Measurements from ENCODE around the gene UBE2QL1.

The UBE2QL1 gene

GRCh38 chr5:6448622-6449464, at the start of gene UBE2QL1:
Gene UBE2QL1 (plus strand): TSS chr5:6448859. CDS start chr5:6448894, 35 bp downstream.
- in situ Hi-C loops (cut with HindIII; ENCODE audit: low sequenced_read_pairs), result no loop called here

GRCh38 chr5:6399980-6400910, 48.4 kb upstream of the UBE2QL1 start:
- in situ Hi-C loops (cut with HindIII; ENCODE audit: low sequenced_read_pairs), result no loop called here

DNA sequence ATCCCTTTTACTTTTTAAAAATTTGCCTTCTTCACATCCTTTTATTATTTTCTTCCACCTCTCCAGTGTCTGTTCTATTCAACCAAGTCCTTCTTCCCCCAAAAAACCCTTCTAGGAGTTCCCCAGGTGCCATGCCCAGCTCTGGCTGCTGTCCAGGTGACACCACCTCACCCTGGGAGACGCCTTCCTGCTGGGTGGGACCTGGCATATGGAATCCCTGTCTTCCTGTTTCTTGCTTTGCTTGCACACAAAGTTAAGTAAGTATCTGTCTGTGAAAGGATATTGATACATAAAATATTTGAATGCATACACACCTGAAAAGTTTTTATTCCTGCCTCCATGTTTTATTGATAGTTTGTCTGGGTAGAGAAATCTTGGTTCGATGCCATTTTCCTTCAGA, 47.2 kb upstream of the UBE2QL1 start:
- in situ Hi-C loops (cut with HindIII; ENCODE audit: low sequenced_read_pairs), result no loop called here

GRCh38 chr5:6402939-6403338, 45.7 kb upstream of the UBE2QL1 start:
- in situ Hi-C loops (cut with HindIII; ENCODE audit: low sequenced_read_pairs), result no loop called here

- in situ Hi-C loops (cut with HindIII; ENCODE audit: low sequenced_read_pairs), result no loop called here
These were observed 45.2 kb upstream of the UBE2QL1 start for GRCh38 chr5:6403416-6403815.

DNA sequence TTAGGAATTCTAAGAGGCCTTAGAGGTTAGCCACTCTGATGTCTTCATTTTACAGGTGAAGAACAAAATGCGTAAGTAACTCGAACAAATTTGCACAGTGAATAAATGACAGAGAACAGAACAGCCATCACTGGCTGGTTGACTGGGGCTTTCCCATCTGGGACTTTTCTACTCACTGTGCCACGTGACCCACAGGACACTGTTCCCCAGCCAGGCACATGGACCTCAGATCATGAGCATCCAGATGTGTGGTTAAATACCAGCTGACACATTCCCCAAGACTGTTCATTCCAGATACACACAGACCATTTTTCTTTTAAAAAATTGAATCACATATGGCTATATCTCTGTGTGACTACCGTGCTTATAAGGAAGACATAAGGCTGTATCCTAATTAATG, 44.5 kb upstream of the UBE2QL1 start:
- in situ Hi-C loops (cut with HindIII; ENCODE audit: low sequenced_read_pairs), result no loop called here

DNA sequence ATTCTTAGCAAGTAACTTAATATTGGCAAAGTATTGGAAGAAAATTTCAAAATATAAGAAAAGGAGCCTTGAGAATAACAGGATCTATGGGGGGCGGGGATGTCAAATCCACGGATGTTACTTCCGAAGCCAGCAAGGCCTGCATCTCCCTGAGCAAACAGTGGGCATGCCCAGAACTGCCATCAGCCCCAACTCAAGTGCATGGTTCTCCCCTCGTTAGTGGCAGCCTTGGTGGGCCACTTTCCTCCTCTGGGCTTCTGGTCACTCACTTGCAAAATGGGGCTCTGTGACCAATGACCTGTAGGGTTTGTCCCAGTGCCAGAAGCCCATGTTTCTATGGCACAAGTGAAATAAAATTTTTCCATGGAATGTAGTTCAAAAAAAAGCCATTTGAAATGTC, 43.1 kb upstream of the UBE2QL1 start:
- in situ Hi-C loops (cut with HindIII; ENCODE audit: low sequenced_read_pairs), result no loop called here

GRCh38 chr5:6407558-6408259, 41.0 kb upstream of the UBE2QL1 start:
- in situ Hi-C loops (cut with HindIII; ENCODE audit: low sequenced_read_pairs), result no loop called here

DNA sequence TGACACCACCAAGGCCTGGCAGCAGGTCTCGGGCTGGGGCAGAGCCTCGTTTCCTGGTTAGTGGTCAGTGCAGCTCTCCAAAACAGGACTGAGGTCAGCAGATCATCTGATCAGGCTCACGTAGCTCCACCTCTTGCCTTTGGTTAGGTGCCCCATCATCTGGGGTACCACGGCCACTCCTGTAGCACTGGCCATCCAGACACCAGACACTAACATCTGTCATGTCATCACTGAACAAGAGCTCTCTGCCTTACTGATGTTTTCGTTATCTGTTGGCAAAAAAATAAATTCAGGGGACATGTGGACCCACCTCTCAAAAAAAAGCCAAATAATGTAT, 40.4 kb upstream of the UBE2QL1 start:
- in situ Hi-C loops (cut with HindIII; ENCODE audit: low sequenced_read_pairs), result no loop called here

- in situ Hi-C loops (cut with HindIII; ENCODE audit: low sequenced_read_pairs), result no loop called here
These were observed 39.8 kb upstream of the UBE2QL1 start for GRCh38 chr5:6408627-6409446.

GRCh38 chr5:6410421-6410820, 38.2 kb upstream of the UBE2QL1 start:
- in situ Hi-C loops (cut with HindIII; ENCODE audit: low sequenced_read_pairs), result no loop called here

DNA sequence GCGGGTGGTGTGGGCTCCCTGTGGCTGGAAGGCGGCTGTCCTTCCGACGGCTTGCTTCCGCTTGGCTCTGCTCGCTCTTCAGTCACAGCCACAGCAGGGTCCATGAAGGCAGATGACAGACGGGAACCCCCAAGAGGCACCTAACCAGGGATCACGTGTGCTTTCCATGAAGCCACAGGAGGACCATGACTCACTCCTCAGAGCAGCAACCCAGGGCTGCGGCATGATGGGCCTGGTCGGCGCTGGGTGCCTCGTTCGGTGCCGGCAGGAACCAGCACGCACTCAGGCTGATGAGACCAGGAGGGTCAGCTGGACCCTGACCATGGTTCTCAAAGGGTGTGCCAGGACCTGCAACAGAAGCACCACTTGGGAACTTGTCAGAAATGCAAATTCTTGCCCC, 37.5 kb upstream of the UBE2QL1 start:
- in situ Hi-C loops (cut with HindIII; ENCODE audit: low sequenced_read_pairs), result no loop called here

- in situ Hi-C loops (cut with HindIII; ENCODE audit: low sequenced_read_pairs), result no loop called here
These were observed 35.8 kb upstream of the UBE2QL1 start for GRCh38 chr5:6412811-6413210.

GRCh38 chr5:6417657-6418056, 31.0 kb upstream of the UBE2QL1 start:
- in situ Hi-C loops (cut with HindIII; ENCODE audit: low sequenced_read_pairs), result no loop called here

- in situ Hi-C loops (cut with HindIII; ENCODE audit: low sequenced_read_pairs), result no loop called here
These were observed 29.9 kb upstream of the UBE2QL1 start for GRCh38 chr5:6418679-6419276.

DNA sequence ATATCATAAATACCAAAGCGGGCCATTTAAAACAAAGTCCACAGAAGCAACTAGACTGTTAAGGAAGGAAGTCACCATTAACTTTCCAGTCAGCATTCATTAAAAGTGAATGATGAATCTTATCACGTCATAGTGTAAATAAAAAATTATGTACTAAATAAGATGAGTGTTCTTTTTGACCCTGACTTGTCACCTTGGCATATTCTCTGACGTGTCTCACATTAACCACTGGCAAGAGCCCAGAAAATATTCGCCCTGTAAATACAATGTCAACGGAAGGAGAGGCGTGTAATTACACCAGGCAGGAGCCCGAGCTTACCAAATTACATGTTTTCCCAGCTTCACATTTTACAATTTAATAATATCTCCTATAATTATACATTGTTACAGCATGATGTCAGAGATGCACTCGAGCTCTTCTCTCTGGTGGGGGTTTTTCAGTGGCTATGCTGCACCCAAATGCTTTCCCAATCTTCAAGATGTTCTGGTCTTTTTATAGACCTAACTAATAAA, 29.3 kb upstream of the UBE2QL1 start:
- in situ Hi-C loops (cut with HindIII; ENCODE audit: low sequenced_read_pairs), result no loop called here

DNA sequence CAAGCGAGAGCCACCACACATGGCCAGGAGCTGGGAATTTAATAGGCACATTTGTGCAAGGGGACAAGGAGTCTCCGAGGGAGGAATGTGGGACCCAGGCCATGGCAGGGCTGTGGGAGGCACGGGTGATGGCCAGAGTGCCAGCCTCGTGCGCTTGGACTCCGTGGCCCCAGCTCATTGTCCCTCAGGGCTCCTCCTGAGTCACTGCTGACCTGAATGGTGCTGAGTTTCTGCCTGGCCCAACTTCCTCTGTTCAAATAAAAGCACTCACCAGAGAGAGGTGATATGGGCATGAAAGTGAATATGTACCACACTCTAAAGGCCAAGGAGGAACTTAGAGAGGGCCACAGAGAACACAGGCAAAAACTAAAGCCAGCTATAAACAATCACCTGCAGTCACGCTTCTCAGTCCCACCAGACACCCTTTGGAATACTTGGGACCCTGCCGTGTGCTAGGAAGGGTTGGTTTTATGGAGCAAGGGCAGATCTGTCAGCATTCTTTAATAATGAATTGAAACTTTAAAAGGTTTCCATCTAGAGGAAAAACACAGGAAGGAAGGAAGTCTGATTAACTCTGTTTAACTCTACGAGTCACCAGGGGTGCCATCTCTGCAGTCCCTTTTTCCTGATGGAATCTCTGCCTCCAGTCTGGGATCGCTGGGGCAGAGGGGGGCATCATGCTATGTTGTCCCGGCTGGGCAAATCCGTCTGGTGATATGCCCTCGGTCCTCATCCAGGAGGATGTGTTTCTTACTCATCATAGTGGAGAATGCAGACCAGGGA, 25.1 kb upstream of the UBE2QL1 start:
- in situ Hi-C loops (cut with HindIII; ENCODE audit: low sequenced_read_pairs), result no loop called here

- in situ Hi-C loops (cut with HindIII; ENCODE audit: low sequenced_read_pairs), result no loop called here
These were observed 24.5 kb upstream of the UBE2QL1 start for GRCh38 chr5:6424110-6424659.

DNA sequence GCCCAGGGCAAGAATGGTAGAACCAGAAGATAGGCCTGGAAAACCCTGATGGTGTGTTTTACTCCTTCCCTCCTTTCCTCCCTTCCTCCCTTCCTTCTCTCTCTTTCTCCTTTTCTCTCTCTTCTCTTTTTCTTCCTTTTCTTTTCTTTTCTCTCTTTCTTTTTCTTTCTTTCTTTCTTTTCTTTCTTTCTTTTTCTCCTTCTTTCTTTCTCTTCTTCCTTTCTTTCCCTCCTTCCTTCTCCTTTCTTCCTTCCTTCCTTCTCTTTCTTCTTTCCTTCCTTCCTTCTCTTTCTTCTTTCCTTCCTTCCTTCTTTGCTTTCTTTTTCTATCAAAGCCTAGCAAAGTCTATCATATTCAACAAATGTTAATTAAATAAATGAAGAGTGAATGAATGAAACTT, 24.0 kb upstream of the UBE2QL1 start:
- in situ Hi-C loops (cut with HindIII; ENCODE audit: low sequenced_read_pairs), result no loop called here

Measured in endothelial cell of hepatic sinusoid (primary cell).